Measurements from ENCODE around the gene BTBD2.
"Not testable (repeated sequence)": the region's sequence is repeated elsewhere in the genome, so short reads cannot be mapped to it uniquely, and the experiment has no call there.

BTBD2 gene

GRCh38 chr19:2039959-2040646 lies 24.6 kb upstream of the BTBD2 start:
- DNase-seq (ENCODE audit: low read depth): no peak

- no peak for DNase-seq (ENCODE audit: low read depth)
Observed at GRCh38 chr19:2039089-2039958, 23.8 kb upstream of the BTBD2 start.

GRCh38 chr19:2038284-2039088 lies 23.0 kb upstream of the BTBD2 start:
- no peak for DNase-seq (ENCODE audit: low read depth)

GRCh38 chr19:2037651-2038255 lies 22.2 kb upstream of the BTBD2 start:
- no peak for DNase-seq (ENCODE audit: low read depth)

- no peak for DNase-seq (ENCODE audit: low read depth)
Observed at GRCh38 chr19:2036424-2036823, 20.9 kb upstream of the BTBD2 start.

- DNase-seq (ENCODE audit: low read depth): no peak
Observed at GRCh38 chr19:2035590-2035991, 20.1 kb upstream of the BTBD2 start.

GRCh38 chr19:2034729-2035589 lies 19.4 kb upstream of the BTBD2 start:
- DNase-seq (ENCODE audit: low read depth): no peak

- not testable (repeated sequence) for DNase-seq (ENCODE audit: low read depth)
Observed at GRCh38 chr19:2034253-2034652, 18.7 kb upstream of the BTBD2 start.

- DNase-seq (ENCODE audit: low read depth): no peak
Observed at GRCh38 chr19:2033825-2034159, 18.3 kb upstream of the BTBD2 start.

- no peak for DNase-seq (ENCODE audit: low read depth)
Observed at GRCh38 chr19:2033115-2033824, 17.8 kb upstream of the BTBD2 start.

GRCh38 chr19:2032296-2032941 lies 16.9 kb upstream of the BTBD2 start:
- no peak for DNase-seq (ENCODE audit: low read depth)

GRCh38 chr19:2027361-2027760 lies 11.8 kb upstream of the BTBD2 start:
- DNase-seq (ENCODE audit: low read depth): no peak

GRCh38 chr19:2026770-2027169 lies 11.3 kb upstream of the BTBD2 start:
- no peak for DNase-seq (ENCODE audit: low read depth)

- no peak for DNase-seq (ENCODE audit: low read depth)
Observed at GRCh38 chr19:2022289-2022688, 6.8 kb upstream of the BTBD2 start.

GRCh38 chr19:2021453-2022140 lies 6.1 kb upstream of the BTBD2 start:
- no peak for DNase-seq (ENCODE audit: low read depth)

- DNase-seq (ENCODE audit: low read depth): no peak
Observed at GRCh38 chr19:2018752-2019151, 3.2 kb upstream of the BTBD2 start.

- DNase-seq (ENCODE audit: low read depth): no peak
Observed at GRCh38 chr19:2016041-2016807, 710 bp upstream of the BTBD2 start.

GRCh38 chr19:2014731-2015607 lies 545 bp downstream of the BTBD2 start:
- DNase-seq (ENCODE audit: low read depth): no peak

Measured in HS-27A (cell line).